Natural killer cell treated with Interleukin-12 subunit alpha and Interleukin-12 subunit beta and Interleukin-15 and Interleukin-18, amount 100 ng/mL, for 72 hours (primary cell): ENCODE data around the gene TOR4A. TPM values are rescaled to one million over a fixed set of nuclear protein-coding genes. Genes with fewer than 3 reads are reported as not detected.

Experiments
- ATAC-seq, 2 donors: fragments of 150-1000 bp; cut with Tn5 transposase in 1 of 2; sonication (Bioruptor Pico), chemical (Tn5 transposase) in 1 of 2; 2 replicates each; pipeline ENCODE4 v1.10.0; 2021
- DNase-seq: peaks from one replicate; pipeline ENCODE4 v3.0.0; 2022; ENCODE audit warnings: low spot score
- H3K27ac Mint-ChIP-seq, 2 donors: 1 replicate in 1 of 2; 2 replicates in 1 of 2; pipeline ENCODE4 v1.8.0; 2022; ENCODE audit warnings: mixed read lengths in 2 of 2, mild to moderate bottlenecking in 1 of 2, moderate library complexity in 1 of 2
- H3K27me3 Mint-ChIP-seq, 2 donors: 1 replicate in 1 of 2; 2 replicates in 1 of 2; pipeline ENCODE4 v1.8.0; 2022; ENCODE audit warnings: mixed read lengths in 2 of 2
- H3K36me3 Mint-ChIP-seq: one replicate; pipeline ENCODE4 v1.8.0; 2022; ENCODE audit warnings: mixed read lengths
- H3K4me1 Mint-ChIP-seq, 2 donors: 1 replicate in 1 of 2; 2 replicates in 1 of 2; pipeline ENCODE4 v1.8.0; 2022; ENCODE audit warnings: low read depth in 2 of 2, mixed read lengths in 2 of 2, mild to moderate bottlenecking in 1 of 2
- H3K4me3 Mint-ChIP-seq: one replicate; pipeline ENCODE4 v1.8.0; 2022; ENCODE audit warnings: mixed read lengths
- H3K9me3 Mint-ChIP-seq: 2 replicates; pipeline ENCODE4 v1.8.0; 2022; ENCODE audit warnings: mixed read lengths
- total RNA-seq, 2 donors: library from RNA; stranded (reverse); gene quantifications; one replicate each; pipeline ENCODE4 v1.2.3, GENCODE V29; 2022

TOR4A gene
- total RNA-seq, 2 donors from 2014 or later, result 31.1 to 38.4 TPM

DNA sequence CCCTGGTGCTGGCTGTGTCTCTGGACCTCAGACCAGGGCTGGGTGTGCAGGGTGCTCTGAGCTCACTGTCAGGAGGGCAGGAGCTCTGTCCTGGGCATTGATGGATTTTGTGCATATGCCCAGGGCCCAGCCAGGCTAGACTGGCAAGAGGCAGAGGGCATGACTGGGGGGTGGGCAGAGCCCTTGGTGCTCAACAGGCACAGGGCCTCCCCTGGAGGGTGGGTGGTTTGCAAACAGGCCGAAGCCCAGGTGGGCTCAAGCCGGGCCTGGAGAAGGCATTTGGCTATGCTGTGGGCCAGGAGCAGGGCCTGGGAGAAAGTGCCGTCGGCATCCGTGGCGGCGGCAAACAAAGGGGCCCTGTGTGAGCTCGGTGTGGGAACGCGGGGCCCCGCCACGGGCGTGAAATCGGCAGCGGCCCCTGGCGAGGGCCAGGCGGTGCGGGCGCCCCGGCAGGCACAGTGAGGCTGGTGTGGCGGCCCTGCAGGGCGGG is 26.4 kb downstream of the TOR4A start:
- Mint-ChIP-seq H3K36me3 (no peaks in the 10 kb centered on the region), H3K27ac (no peak overlapping the region), H3K4me3 (no peak overlapping the region), H3K9me3 (no peaks in the 10 kb centered on the region), H3K4me1 (peaks cover 0 to 8% of the 10 kb centered on the region in 2 donors), H3K27me3 (peaks cover 0 to 6% of the 10 kb centered on the region in 2 donors)
- peak; percentile 54 for DNase-seq
- no peak for ATAC-seq

- no peaks in the 10 kb centered on the region for H3K36me3 Mint-ChIP-seq
- H3K9me3 Mint-ChIP-seq, result no peaks in the 10 kb centered on the region
- DNase-seq, result peak; percentile 50
- peaks cover 0 to 8% of the 10 kb centered on the region in 2 donors for H3K4me1 Mint-ChIP-seq
- no peak overlapping the region for H3K4me3 Mint-ChIP-seq
- ATAC-seq, result no peak
- H3K27me3 Mint-ChIP-seq, result peaks cover 0 to 6% of the 10 kb centered on the region in 2 donors
- H3K27ac Mint-ChIP-seq, result no peak overlapping the region
Observed at GRCh38 chr9:137304383-137305059, 27.0 kb downstream of the TOR4A start.

DNA sequence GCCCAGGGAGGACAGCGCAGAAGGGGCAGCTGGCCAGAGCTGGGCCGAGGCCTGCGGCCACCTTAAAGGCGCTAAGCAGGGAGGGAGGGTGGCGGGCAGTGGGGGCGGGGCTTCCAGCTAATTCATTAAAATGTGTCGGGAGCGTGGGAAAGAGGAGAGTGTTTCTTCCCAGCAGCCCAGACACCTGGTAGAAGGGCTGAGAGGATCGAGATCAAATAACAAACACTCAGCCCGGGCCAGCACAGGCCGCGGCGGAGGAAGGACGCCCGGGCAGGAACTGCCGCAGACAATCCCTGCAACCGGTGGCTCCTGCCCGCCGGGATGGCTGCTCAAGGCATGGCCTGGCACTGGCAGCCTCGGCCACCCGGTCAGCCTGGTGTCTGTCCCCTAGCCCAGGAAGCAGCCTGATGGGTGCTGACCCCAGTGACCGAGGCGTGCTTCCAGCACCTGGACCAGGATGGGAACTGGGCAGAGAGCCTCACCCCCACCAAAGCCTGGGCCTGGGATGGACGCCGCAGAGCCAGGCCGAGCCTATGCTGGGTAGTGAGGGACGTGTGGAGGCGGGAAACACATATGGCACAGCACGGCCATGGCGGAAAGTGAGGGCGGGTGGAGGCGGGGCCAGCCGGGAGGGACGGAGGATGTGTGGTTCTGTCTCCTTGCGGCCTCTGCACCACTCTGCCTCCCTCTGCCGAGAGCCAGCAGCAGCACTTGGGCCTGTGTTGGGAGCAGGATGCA is 27.7 kb downstream of the TOR4A start:
- no peaks in the 10 kb centered on the region for H3K36me3 Mint-ChIP-seq
- H3K27ac Mint-ChIP-seq, result no peak overlapping the region
- peaks cover 0 to 8% of the 10 kb centered on the region in 2 donors for H3K4me1 Mint-ChIP-seq
- DNase-seq (peak; percentile 79), ATAC-seq (peak; percentile 54 to 64)
- H3K9me3 Mint-ChIP-seq, result no peaks in the 10 kb centered on the region
- H3K4me3 Mint-ChIP-seq, result no peak overlapping the region
- peaks cover 0 to 3% of the 10 kb centered on the region in 2 donors for H3K27me3 Mint-ChIP-seq

GRCh38 chr9:137305798-137306065 is 28.2 kb downstream of the TOR4A start:
- DNase-seq (no peak), ATAC-seq (no peak)
- Mint-ChIP-seq H3K4me1 (peaks cover 0 to 7% of the 10 kb centered on the region in 2 donors), H3K9me3 (no peaks in the 10 kb centered on the region), H3K4me3 (no peak overlapping the region), H3K27ac (no peak overlapping the region), H3K36me3 (no peaks in the 10 kb centered on the region), H3K27me3 (peaks cover 0 to 2% of the 10 kb centered on the region in 2 donors)

DNA sequence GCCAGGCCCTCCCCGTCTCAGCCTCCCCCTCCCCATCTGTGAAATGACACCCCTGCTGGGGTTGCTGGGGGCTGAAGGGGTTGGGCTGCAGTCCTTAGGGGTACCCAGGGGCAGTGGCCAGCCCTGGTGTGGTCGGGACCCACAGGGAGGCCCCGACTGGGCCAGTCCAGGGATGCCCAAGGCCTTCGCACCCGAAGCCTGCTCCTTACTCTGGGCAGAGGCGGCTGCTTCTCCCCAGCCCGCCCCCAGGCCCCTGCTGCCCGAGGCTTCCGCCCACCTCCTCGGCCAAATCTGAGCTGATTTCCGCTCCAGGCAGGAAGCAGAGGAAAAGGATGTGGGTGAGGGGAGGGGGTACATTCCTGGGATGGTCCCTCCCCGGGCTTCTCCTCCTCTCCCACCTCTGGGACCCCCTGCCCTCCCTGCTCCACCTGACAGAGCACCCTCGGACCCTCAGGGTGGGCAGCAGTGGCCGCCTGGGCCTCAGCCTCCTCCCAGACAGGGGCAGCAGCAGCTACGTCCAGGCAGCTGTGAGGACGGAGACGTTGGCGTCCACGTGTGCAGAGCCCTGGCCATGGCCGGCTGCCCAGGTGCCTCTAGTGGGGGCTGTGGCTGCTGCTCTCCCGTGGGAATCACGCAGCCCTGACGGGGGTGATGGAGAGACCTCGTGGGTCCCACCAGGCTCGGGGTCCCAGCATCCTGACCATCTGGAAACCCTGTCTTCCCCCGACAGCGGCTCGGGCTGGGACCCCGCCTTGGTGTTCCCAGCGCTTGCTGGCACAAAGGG is 28.7 kb downstream of the TOR4A start:
- Mint-ChIP-seq H3K9me3 (no peaks in the 10 kb centered on the region), H3K27ac (no peak overlapping the region), H3K27me3 (no peaks in the 10 kb centered on the region), H3K4me3 (no peak overlapping the region), H3K36me3 (no peaks in the 10 kb centered on the region), H3K4me1 (peaks cover 0 to 5% of the 10 kb centered on the region in 2 donors)
- no peak for ATAC-seq
- peak; percentile 60 for DNase-seq

- ATAC-seq (no peak), DNase-seq (peak; percentile 58)
- no peak overlapping the region for H3K4me3 Mint-ChIP-seq
- no peaks in the 10 kb centered on the region for H3K27me3 Mint-ChIP-seq
- peaks cover 0 to 5% of the 10 kb centered on the region in 2 donors for H3K4me1 Mint-ChIP-seq
- no peaks in the 10 kb centered on the region for H3K36me3 Mint-ChIP-seq
- H3K9me3 Mint-ChIP-seq, result no peaks in the 10 kb centered on the region
- no peak overlapping the region for H3K27ac Mint-ChIP-seq
Observed at GRCh38 chr9:137306850-137307254, 29.3 kb downstream of the TOR4A start.

DNA sequence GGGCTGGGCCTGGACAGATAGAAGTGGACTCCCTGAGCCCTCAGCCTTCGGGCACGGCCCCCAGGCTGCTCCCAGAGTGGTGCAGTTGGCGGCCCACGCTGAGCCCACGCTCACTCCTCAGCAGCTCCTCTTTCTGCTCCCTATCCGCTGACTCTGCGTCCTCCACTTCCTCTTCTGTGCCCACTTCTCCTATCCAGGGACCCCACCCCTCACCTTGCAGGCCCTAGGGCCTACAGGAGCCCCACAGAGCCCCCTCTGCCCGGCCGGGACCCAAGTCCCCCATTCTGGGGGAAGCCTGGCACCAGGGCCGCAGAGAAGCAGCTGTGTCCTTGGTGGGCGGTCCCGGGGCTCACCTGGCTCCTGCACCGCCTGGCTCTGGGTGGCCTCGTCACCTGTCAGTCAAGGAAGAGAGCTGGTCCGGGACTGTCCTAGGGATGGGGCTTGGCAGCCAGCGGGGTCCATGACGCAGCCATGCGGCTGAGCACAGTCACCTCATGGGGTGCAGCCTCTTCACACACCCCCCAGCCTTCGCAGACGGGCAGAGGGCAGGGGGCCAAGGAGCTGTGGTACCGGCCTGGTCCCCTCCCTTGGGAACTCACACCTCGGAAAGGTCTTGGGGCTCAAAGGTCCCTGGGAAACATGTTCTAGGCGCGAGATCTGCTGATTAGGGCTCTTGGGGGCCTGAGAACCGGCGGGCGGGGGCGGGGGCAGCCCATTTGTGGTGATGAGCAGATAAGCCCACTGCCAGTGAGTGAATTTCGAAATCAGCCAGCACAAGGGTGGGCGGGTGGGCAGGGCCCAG is 29.9 kb downstream of the TOR4A start:
- H3K36me3 Mint-ChIP-seq, result no peaks in the 10 kb centered on the region
- H3K9me3 Mint-ChIP-seq, result no peaks in the 10 kb centered on the region
- no peaks in the 10 kb centered on the region for H3K27me3 Mint-ChIP-seq
- DNase-seq (peak; percentile 58), ATAC-seq (no peak)
- peaks cover 0 to 5% of the 10 kb centered on the region in 2 donors for H3K4me1 Mint-ChIP-seq
- no peak overlapping the region for H3K4me3 Mint-ChIP-seq
- no peak overlapping the region for H3K27ac Mint-ChIP-seq

GRCh38 chr9:137308057-137308619 is 30.6 kb downstream of the TOR4A start:
- H3K4me1 Mint-ChIP-seq, result peaks cover 0 to 5% of the 10 kb centered on the region in 2 donors
- peak; percentile 54 for DNase-seq
- ATAC-seq, result no peak
- no peaks in the 10 kb centered on the region for H3K27me3 Mint-ChIP-seq
- no peaks in the 10 kb centered on the region for H3K36me3 Mint-ChIP-seq
- H3K9me3 Mint-ChIP-seq, result no peaks in the 10 kb centered on the region
- no peak overlapping the region for H3K27ac Mint-ChIP-seq
- no peak overlapping the region for H3K4me3 Mint-ChIP-seq

DNA sequence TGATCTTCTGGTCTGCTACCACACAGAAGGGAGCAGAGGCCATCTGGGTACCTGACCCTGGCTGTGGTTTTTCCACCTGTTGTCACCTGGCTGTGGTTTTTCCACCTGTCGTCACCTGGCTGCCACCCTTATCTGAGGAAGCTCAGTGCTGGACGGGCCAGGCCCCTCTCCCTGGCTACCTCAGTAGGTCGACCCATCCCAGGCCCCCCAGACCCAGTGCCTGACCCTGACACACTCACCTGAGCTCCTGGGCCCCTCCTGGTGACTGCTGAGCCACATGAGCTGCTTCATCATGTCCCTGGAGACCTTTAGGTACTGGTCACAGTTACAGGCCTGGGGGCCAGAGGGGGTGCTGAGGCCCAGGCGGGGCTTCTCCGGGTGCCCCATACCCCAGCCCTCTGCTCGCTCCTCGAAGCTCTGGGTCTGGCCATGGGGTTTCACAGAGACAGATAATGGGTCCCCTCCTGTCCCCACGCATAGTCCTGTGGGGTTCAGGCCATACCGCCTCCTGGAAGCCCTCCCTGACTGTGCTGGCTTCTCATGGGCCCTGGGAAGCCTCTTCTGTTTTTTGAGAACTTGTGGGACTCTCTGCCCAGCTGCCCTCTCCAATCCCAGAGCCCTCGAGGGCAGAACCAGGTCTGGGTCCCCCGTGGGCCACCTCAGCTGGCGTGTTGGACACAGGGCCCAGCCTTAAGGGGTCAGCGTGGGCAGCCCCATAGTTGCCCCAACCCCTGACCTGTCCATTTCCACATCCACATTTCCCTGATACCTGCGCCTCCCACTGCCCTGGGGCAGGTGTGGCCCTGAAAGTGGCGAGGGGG is 32.1 kb downstream of the TOR4A start:
- no peak for ATAC-seq
- Mint-ChIP-seq H3K4me3 (no peak overlapping the region), H3K9me3 (no peaks in the 10 kb centered on the region), H3K36me3 (no peaks in the 10 kb centered on the region), H3K27me3 (no peaks in the 10 kb centered on the region), H3K27ac (no peak overlapping the region), H3K4me1 (peaks cover 0 to 3% of the 10 kb centered on the region in 2 donors)
- DNase-seq, result peak; percentile 42

GRCh38 chr9:137310189-137311052 is 32.9 kb downstream of the TOR4A start:
- Mint-ChIP-seq H3K36me3 (no peaks in the 10 kb centered on the region), H3K27ac (no peak overlapping the region), H3K4me1 (peaks cover 0 to 1% of the 10 kb centered on the region in 2 donors), H3K27me3 (no peaks in the 10 kb centered on the region), H3K4me3 (no peak overlapping the region), H3K9me3 (no peaks in the 10 kb centered on the region)
- ATAC-seq (no peak), DNase-seq (peak; percentile 49)

- Mint-ChIP-seq H3K9me3 (no peaks in the 10 kb centered on the region), H3K27ac (no peak overlapping the region), H3K4me3 (no peak overlapping the region), H3K36me3 (no peaks in the 10 kb centered on the region), H3K4me1 (no peaks in the 10 kb centered on the region), H3K27me3 (no peaks in the 10 kb centered on the region)
- DNase-seq (peak; percentile 57), ATAC-seq (no peak)
Observed at GRCh38 chr9:137311171-137311985, 33.9 kb downstream of the TOR4A start.
